Measurements from ENCODE around the gene CCBE1. TPM values are rescaled to one million over a fixed set of nuclear protein-coding genes. Genes with fewer than 3 reads are reported as not detected.

CCBE1 gene
- total and polyA plus RNA-seq, 7 donors = 0.01 to 0.77 (median 0.14) TPM; not detected in 1

- no peaks in the 10 kb centered on the region for H3K4me1 ChIP-seq
- TF ChIP-seq, protein P1, sequence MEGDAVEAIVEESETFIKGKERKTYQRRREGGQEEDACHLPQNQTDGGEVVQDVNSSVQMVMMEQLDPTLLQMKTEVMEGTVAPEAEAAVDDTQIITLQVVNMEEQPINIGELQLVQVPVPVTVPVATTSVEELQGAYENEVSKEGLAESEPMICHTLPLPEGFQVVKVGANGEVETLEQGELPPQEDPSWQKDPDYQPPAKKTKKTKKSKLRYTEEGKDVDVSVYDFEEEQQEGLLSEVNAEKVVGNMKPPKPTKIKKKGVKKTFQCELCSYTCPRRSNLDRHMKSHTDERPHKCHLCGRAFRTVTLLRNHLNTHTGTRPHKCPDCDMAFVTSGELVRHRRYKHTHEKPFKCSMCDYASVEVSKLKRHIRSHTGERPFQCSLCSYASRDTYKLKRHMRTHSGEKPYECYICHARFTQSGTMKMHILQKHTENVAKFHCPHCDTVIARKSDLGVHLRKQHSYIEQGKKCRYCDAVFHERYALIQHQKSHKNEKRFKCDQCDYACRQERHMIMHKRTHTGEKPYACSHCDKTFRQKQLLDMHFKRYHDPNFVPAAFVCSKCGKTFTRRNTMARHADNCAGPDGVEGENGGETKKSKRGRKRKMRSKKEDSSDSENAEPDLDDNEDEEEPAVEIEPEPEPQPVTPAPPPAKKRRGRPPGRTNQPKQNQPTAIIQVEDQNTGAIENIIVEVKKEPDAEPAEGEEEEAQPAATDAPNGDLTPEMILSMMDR (IDR thresholded peaks at IDR 0.05) = no peak
- DNase-seq = no peak
- H3K36me3 ChIP-seq (ENCODE audit: insufficient read depth in 1 of 2, low read depth in 1 of 2) = no peaks in the 10 kb centered on the region
- H3K27me3 ChIP-seq (ENCODE audit: insufficient read depth in 3 of 3, low read length in 2 of 3) = no peaks in the 10 kb centered on the region
- ATAC-seq = no peak
- H3K9me3 ChIP-seq = no peaks in the 10 kb centered on the region
- no peak overlapping the region for H3K27ac ChIP-seq
- 69 to 81% (median 81%) methylated on average over 6 of the region's 6 CpGs for WGBS, 3 donors
- H3K4me3 ChIP-seq = no peak overlapping the region
- intact Hi-C loops (cut with DNase I) = no loop called here
Observed at GRCh38 chr18:59567431-59567830, 129.8 kb downstream of the CCBE1 start.

DNA sequence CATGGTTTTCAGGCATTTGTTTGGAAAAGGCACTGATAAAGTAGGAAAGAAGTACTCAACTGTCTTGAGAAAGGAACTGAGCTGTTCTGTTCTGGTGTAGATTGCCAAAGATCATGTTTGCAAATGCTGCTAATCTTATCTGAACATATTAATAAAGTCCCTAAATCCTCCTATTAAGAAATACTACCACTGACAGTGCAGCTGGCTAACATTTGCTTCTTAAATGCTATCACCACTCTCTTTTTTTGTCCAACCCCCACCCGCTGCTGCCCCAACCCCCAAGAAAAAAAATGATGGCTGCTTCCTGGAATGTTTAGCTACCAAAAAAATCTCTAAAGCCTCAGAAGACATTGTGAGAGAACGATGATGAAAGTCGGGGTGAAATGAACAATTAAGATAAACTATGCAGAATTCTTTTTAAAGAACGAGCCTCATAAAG is 130.7 kb downstream of the CCBE1 start:
- Histone ChIP-seq H3K36me3 (ENCODE audit: insufficient read depth in 1 of 2, low read depth in 1 of 2) (no peaks in the 10 kb centered on the region), H3K27ac (no peak overlapping the region), H3K27me3 (ENCODE audit: insufficient read depth in 3 of 3, low read length in 2 of 3) (no peaks in the 10 kb centered on the region), H3K4me1 (no peaks in the 10 kb centered on the region), H3K9me3 (no peaks in the 10 kb centered on the region), H3K4me3 (no peak overlapping the region)
- intact Hi-C loops (cut with DNase I) = no loop called here
- WGBS, 3 donors = 34 to 38% (median 37%) methylated on average over 4 of the region's 4 CpGs
- TF ChIP-seq, protein P1 (IDR thresholded peaks at IDR 0.05) = no peak
- ATAC-seq (no peak), DNase-seq (no peak)

GRCh38 chr18:59565957-59566356 is 131.3 kb downstream of the CCBE1 start:
- Histone ChIP-seq H3K9me3 (no peaks in the 10 kb centered on the region), H3K27ac (no peak overlapping the region), H3K4me3 (no peak overlapping the region), H3K27me3 (ENCODE audit: insufficient read depth in 3 of 3, low read length in 2 of 3) (no peaks in the 10 kb centered on the region), H3K36me3 (ENCODE audit: insufficient read depth in 1 of 2, low read depth in 1 of 2) (peaks cover 0 to under 1% of the 10 kb centered on the region in 2 donors), H3K4me1 (no peaks in the 10 kb centered on the region)
- DNase-seq = no peak
- intact Hi-C loops (cut with DNase I) = no loop called here
- TF ChIP-seq, protein P1 (IDR thresholded peaks at IDR 0.05) = no peak
- WGBS, 3 donors = 75 to 78% (median 78%) methylated on average over 3 of the region's 3 CpGs
- ATAC-seq = no peak

- WGBS, 3 donors = 42 to 46% (median 44%) methylated on average over 3 of the region's 3 CpGs
- intact Hi-C loops (cut with DNase I) = no loop called here
- Histone ChIP-seq H3K9me3 (no peaks in the 10 kb centered on the region), H3K4me3 (no peak overlapping the region), H3K27ac (no peak overlapping the region), H3K36me3 (ENCODE audit: insufficient read depth in 1 of 2, low read depth in 1 of 2) (peaks cover 0 to 2% of the 10 kb centered on the region in 2 donors), H3K27me3 (ENCODE audit: insufficient read depth in 3 of 3, low read length in 2 of 3) (peaks cover 0 to 2% (median 0%) of the 10 kb centered on the region in 3 donors), H3K4me1 (no peaks in the 10 kb centered on the region)
- ATAC-seq (no peak), DNase-seq (no peak)
- TF ChIP-seq, protein P1 (IDR thresholded peaks at IDR 0.05) = no peak
Observed at GRCh38 chr18:59564561-59564960, 132.7 kb downstream of the CCBE1 start.

DNA sequence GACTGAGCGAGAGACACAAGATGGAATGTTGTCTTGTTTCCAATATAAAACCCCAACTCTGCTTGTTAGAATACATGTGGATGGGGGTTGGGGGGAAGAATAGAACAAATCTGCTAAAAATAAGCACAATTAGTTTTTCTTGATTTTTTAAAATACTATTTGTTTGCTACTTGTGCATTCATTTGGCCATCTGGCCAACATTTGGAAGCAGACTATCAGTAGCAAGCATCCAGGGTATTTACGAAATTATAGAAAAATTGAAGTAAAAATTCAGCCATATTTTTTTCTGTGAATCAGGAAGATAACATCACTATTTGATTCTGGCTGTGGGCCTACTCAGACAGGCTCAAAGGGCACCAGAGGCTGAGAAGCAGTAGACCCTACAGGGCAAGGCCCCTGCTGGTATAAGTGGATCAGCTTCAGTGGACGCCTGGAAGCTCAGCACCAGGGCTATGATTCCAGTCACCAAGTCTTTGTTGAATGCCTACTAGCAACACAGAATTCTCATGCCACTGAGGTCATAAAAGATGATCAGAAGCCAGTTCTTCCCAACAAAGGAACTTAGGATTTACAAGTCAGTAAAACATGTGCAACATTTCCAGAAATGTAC is 133.9 kb downstream of the CCBE1 start:
- H3K4me3 ChIP-seq = no peak overlapping the region
- H3K27me3 ChIP-seq (ENCODE audit: insufficient read depth in 3 of 3, low read length in 2 of 3) = peaks cover 0 to 4% (median 0%) of the 10 kb centered on the region in 3 donors
- 91 to 95% (median 91%) methylated on average over 3 of the region's 3 CpGs for WGBS, 3 donors
- no peak overlapping the region for H3K27ac ChIP-seq
- no peaks in the 10 kb centered on the region for H3K4me1 ChIP-seq
- intact Hi-C loops (cut with DNase I) = no loop called here
- peaks cover 0 to 2% of the 10 kb centered on the region in 2 donors for H3K36me3 ChIP-seq (ENCODE audit: insufficient read depth in 1 of 2, low read depth in 1 of 2)
- ATAC-seq (no peak), DNase-seq (no peak)
- TF ChIP-seq, protein P1 (IDR thresholded peaks at IDR 0.05) = no peak
- H3K9me3 ChIP-seq = no peaks in the 10 kb centered on the region

All from psoas muscle (tissue), 8 donors.